H1 (cell line): ENCODE results near the gene MRPS10. TPM values are rescaled to one million over a fixed set of nuclear protein-coding genes. Genes with fewer than 3 reads are reported as not detected.
A peak's percentile ranks its signal among the peaks of the same experiment; 100 is the strongest.

Experiments used
- CTCF ChIA-PET: fragments of 300-600 bp; sonication (Branson Sonifier 250); formaldehyde crosslinking; loops from one replicate; lab custom pipeline; 2021; ENCODE audit not compliant: partially characterized antibody; lab: Charles Lee
- POLR2A ChIA-PET: fragments of 300-600 bp; sonication (Branson Sonifier 250); formaldehyde crosslinking; loops from one replicate; lab custom pipeline; 2021; ENCODE audit warnings: inconsistent platforms; ENCODE audit not compliant: partially characterized antibody; lab: Charles Lee
- DNase-seq, 2 experiments: peaks; one replicate each; pipeline versions ENCODE4 v3.0.0 to v3.0.0-alpha.2; 2010 to 2022; ENCODE audit warnings: low spot score in 2 of 2, low read depth in 1 of 2, mixed read lengths in 1 of 2
- FAIRE-seq: peaks from 2 replicates; lab custom pipeline; 2011; peaks lifted over from hg19 to GRCh38; lab: Jason Lieb, UNC
- H2AFZ ChIP-seq: 2 replicates; pipeline ENCODE4 v1.8.1; 2012; ENCODE audit warnings: low read length, inconsistent platforms
- H2AK5ac ChIP-seq: 2 replicates; pipeline ENCODE4 v1.6.1; 2013; ENCODE audit warnings: low read depth, low read length
- H2BK120ac ChIP-seq: replicated peaks from 2 replicates; pipeline ENCODE3; 2013; ENCODE audit warnings: low read depth, low read length, inconsistent platforms
- H2BK12ac ChIP-seq: 2 replicates; pipeline ENCODE4 v1.6.1; 2013; ENCODE audit warnings: low read depth, low read length
- H2BK15ac ChIP-seq: 2 replicates; pipeline ENCODE4 v1.6.1; 2013; ENCODE audit warnings: low read length
- H2BK20ac ChIP-seq: 2 replicates; pipeline ENCODE4 v1.6.1; 2013; ENCODE audit warnings: low read length
- H2BK5ac ChIP-seq: 2 replicates; pipeline ENCODE4 v1.6.1; 2013; ENCODE audit warnings: low read depth, low read length
- H3K14ac ChIP-seq: 2 replicates; pipeline ENCODE4 v1.6.1; 2013; ENCODE audit warnings: inconsistent platforms; ENCODE audit not compliant: insufficient read length
- H3K18ac ChIP-seq: 2 replicates; pipeline ENCODE4 v1.6.1; 2013; ENCODE audit warnings: low read length; ENCODE audit errors: extremely low read depth
- H3K23ac ChIP-seq: 2 replicates; pipeline ENCODE4 v1.6.1; 2013; ENCODE audit warnings: inconsistent platforms; ENCODE audit not compliant: insufficient read length
- H3K23me2 ChIP-seq: 2 replicates; pipeline ENCODE4 v1.6.1; 2013; ENCODE audit warnings: low read depth, low read length
- H3K27ac ChIP-seq: 2 replicates; pipeline ENCODE4 v1.6.1; 2011; ENCODE audit warnings: low read depth, low read length, inconsistent platforms
- H3K27me3 ChIP-seq, 4 experiments: replicated peaks in 1 of 4; 1 replicate in 1 of 4; 2 replicates in 3 of 4; pipeline versions ENCODE4 v1.6.1 to v1.8.1; 2011 to 2013; ENCODE audit warnings: low read length in 3 of 4, mild to moderate bottlenecking in 3 of 4, inconsistent platforms in 2 of 4, mixed read lengths in 2 of 4, moderate library complexity in 1 of 4; ENCODE audit not compliant: control insufficient read depth in 3 of 4, insufficient read depth in 3 of 4; ENCODE audit errors: extremely low read depth in 1 of 4
- H3K36me3 ChIP-seq, 4 experiments: 2 replicates each; pipeline versions ENCODE4 v1.6.1 to v1.8.1; 2011 to 2013; ENCODE audit warnings: mild to moderate bottlenecking in 4 of 4, low read length in 3 of 4, moderate library complexity in 2 of 4, control low read depth in 1 of 4, inconsistent platforms in 1 of 4; ENCODE audit not compliant: insufficient read depth in 4 of 4, control insufficient read depth in 2 of 4
- H3K4ac ChIP-seq: replicated peaks from 2 replicates; pipeline ENCODE3; 2013; ENCODE audit warnings: low read length, low read depth, mixed read lengths, inconsistent platforms; ENCODE audit not compliant: insufficient read length
- H3K4me1 ChIP-seq, 4 experiments: replicated peaks in 1 of 4; 1 replicate in 1 of 4; 2 replicates in 3 of 4; pipeline versions ENCODE4 v1.6.1 to v1.8.1; 2011 to 2013; ENCODE audit warnings: low read length in 3 of 4, inconsistent platforms in 2 of 4, mixed read lengths in 1 of 4; ENCODE audit not compliant: insufficient read depth in 4 of 4, control insufficient read depth in 3 of 4
- H3K4me2 ChIP-seq, 2 experiments: 2 replicates each; pipeline versions ENCODE4 v1.6.1 to v1.8.1; 2011 to 2013; ENCODE audit warnings: low read depth in 2 of 2, low read length in 2 of 2, control low read depth in 1 of 2, inconsistent platforms in 1 of 2, mild to moderate bottlenecking in 1 of 2; ENCODE audit not compliant: insufficient read depth in 1 of 2
- H3K4me3 ChIP-seq, 4 experiments: fragments of 200-600, 300-600 bp in 1 of 4; sonication (generic), shearing (Covaris generic), sonication (Bioruptor Twin) in 1 of 4; 2 replicates each; pipeline versions ENCODE4 v1.5.1 to v1.8.1; 2011 to 2016; ENCODE audit warnings: low read length in 4 of 4, low read depth in 3 of 4, control low read depth in 2 of 4, inconsistent platforms in 2 of 4, mild to moderate bottlenecking in 2 of 4, mixed read lengths in 1 of 4, moderate library complexity in 1 of 4; ENCODE audit not compliant: insufficient read depth in 2 of 4; ENCODE audit errors: extremely low read depth in 1 of 4
- H3K56ac ChIP-seq: replicated peaks from 2 replicates; pipeline ENCODE3; 2013; ENCODE audit warnings: low read depth, mild to moderate bottlenecking, mixed read lengths, low read length, inconsistent platforms; ENCODE audit not compliant: insufficient read length
- H3K79me1 ChIP-seq: 2 replicates; pipeline ENCODE4 v1.6.1; 2013; ENCODE audit warnings: low read depth, low read length, control low read depth
- H3K79me2 ChIP-seq, 2 experiments: 2 replicates each; pipeline versions ENCODE4 v1.6.1 to v1.8.1; 2012 to 2013; ENCODE audit warnings: low read length in 2 of 2, mild to moderate bottlenecking in 2 of 2, inconsistent platforms in 1 of 2; ENCODE audit not compliant: insufficient read depth in 2 of 2, control insufficient read depth in 1 of 2
- H3K9ac ChIP-seq, 4 experiments: replicated peaks in 1 of 4; 1 replicate in 1 of 4; 2 replicates in 3 of 4; pipeline versions ENCODE4 v1.6.1 to v1.8.1; 2011 to 2013; ENCODE audit warnings: low read depth in 3 of 4, low read length in 3 of 4, control low read depth in 2 of 4, mild to moderate bottlenecking in 2 of 4, moderate library complexity in 2 of 4, inconsistent platforms in 1 of 4; ENCODE audit errors: extremely low read depth in 1 of 4
- H3K9me3 ChIP-seq, 2 experiments: 2 replicates each; pipeline versions ENCODE4 v1.6.1 to v1.8.1; 2012 to 2013; ENCODE audit warnings: mild to moderate bottlenecking in 2 of 2, moderate library complexity in 2 of 2, control low read depth in 1 of 2, inconsistent platforms in 1 of 2, low read depth in 1 of 2, low read length in 1 of 2, mixed read lengths in 1 of 2; ENCODE audit not compliant: insufficient read depth in 2 of 2
- H4K20me1 ChIP-seq, 2 experiments: replicated peaks in 1 of 2; 2 replicates each; pipeline versions ENCODE3 to v1.8.1; 2011 to 2013; ENCODE audit warnings: inconsistent platforms in 2 of 2, low read length in 2 of 2, mild to moderate bottlenecking in 1 of 2; ENCODE audit not compliant: insufficient read depth in 2 of 2, control insufficient read depth in 1 of 2
- H4K5ac ChIP-seq: 2 replicates; pipeline ENCODE4 v1.6.1; 2013; ENCODE audit warnings: low read length, low read depth, mixed read lengths, inconsistent platforms; ENCODE audit not compliant: insufficient read length
- H4K8ac ChIP-seq: 2 replicates; pipeline ENCODE4 v1.8.0; 2013; ENCODE audit warnings: mild to moderate bottlenecking, moderate library complexity, low read length, inconsistent platforms; ENCODE audit not compliant: insufficient read depth; ENCODE audit errors: extremely low read depth
- H4K91ac ChIP-seq: replicated peaks from 2 replicates; pipeline ENCODE3; 2013; ENCODE audit warnings: low read length, mixed read lengths, inconsistent platforms; ENCODE audit not compliant: insufficient read length
- ATF3 ChIP-seq: IDR thresholded peaks from 2 replicates; pipeline ENCODE4 v1.6.1; 2011; ENCODE audit warnings: low read depth, mild to moderate bottlenecking, low read length; ENCODE audit not compliant: insufficient read depth
- BCL11A ChIP-seq, 2 experiments: IDR thresholded peaks; one replicate each; pipeline ENCODE4 v1.6.1; 2011; ENCODE audit warnings: low read depth in 2 of 2, low read length in 2 of 2, mild to moderate bottlenecking in 2 of 2
- BRCA1 ChIP-seq: IDR thresholded peaks from 2 replicates; pipeline ENCODE4 v1.6.1; 2012; ENCODE audit warnings: low read depth, low read length, improper control_type of control experiment
- CBX5 ChIP-seq: fragments of 300-800, 300-1000 bp; sonication (generic); IDR thresholded peaks from 2 replicates; pipeline ENCODE4 v1.7.1; 2016; ENCODE audit warnings: antibody characterized with exemption, low read length, low read depth
- CREB1 ChIP-seq: IDR thresholded peaks from 2 replicates; pipeline ENCODE4 v1.6.1; 2012; ENCODE audit warnings: inconsistent platforms
- EP300 ChIP-seq, 2 experiments: IDR thresholded peaks; 1 replicate in 1 of 2; 2 replicates in 1 of 2; pipeline ENCODE4 v1.6.1; 2011 to 2012; ENCODE audit warnings: low read depth in 2 of 2, low read length in 2 of 2, mild to moderate bottlenecking in 2 of 2, borderline replicate concordance in 1 of 2, inconsistent platforms in 1 of 2, moderate library complexity in 1 of 2
- GTF2F1 ChIP-seq: IDR thresholded peaks from 2 replicates; pipeline ENCODE4 v1.6.1; 2012; ENCODE audit warnings: low read depth, low read length, improper control_type of control experiment, borderline replicate concordance
- HDAC6 ChIP-seq: IDR thresholded peaks from one replicate; pipeline ENCODE4 v1.7.1; 2012; ENCODE audit warnings: low read depth, mild to moderate bottlenecking, inconsistent platforms, low read length, moderate library complexity
- MAX ChIP-seq: IDR thresholded peaks from 2 replicates; pipeline ENCODE4 v1.6.1; 2012; ENCODE audit warnings: inconsistent platforms
- NANOG ChIP-seq: IDR thresholded peaks from 2 replicates; pipeline ENCODE4 v1.6.1; 2011; ENCODE audit warnings: low read length, low read depth, mild to moderate bottlenecking, inconsistent platforms; ENCODE audit not compliant: insufficient read depth, poor library complexity, severe bottlenecking
- POU5F1 ChIP-seq: IDR thresholded peaks from 2 replicates; pipeline ENCODE4 v1.6.1; 2011; ENCODE audit warnings: low read depth, mild to moderate bottlenecking, low read length, moderate library complexity
- RFX5 ChIP-seq: IDR thresholded peaks from 2 replicates; pipeline ENCODE4 v1.6.1; 2011; ENCODE audit warnings: low read depth, low read length, improper control_type of control experiment, borderline replicate concordance
- TBP ChIP-seq: IDR thresholded peaks from 2 replicates; pipeline ENCODE4 v1.6.1; 2011; ENCODE audit warnings: low read depth, low read length, improper control_type of control experiment
- WGBS, 2 experiments: shearing (Covaris generic) in 1 of 2; methylation state at CpG; one replicate each; pipeline versions ENCODE4 v1.1.6 to v1.1.7; 2013 to 2015; ENCODE audit warnings: low lambda C conversion rate in 2 of 2, mixed read lengths in 2 of 2, inconsistent platforms in 1 of 2, low coverage in 1 of 2, missing lambda C conversion rate in 1 of 2; ENCODE audit not compliant: insufficient replicate concordance in 2 of 2, insufficient coverage in 1 of 2, insufficient read length in 1 of 2; ENCODE audit errors: extremely low coverage in 1 of 2, missing lambda C conversion rate in 1 of 2; 5-methylcytosine and 5-hydroxymethylcytosine counted together
- polyA plus RNA-seq, 7 experiments: library from polyadenylated mRNA; depleted of rRNA in 3 of 7; stranded (reverse) in 5 of 7; unstranded in 2 of 7; fragments of >200 nt in 5 of 7; fragments of 200-250 nt in 2 of 7; gene quantifications; 1 replicate in 5 of 7; 2 replicates in 1 of 7; 4 replicates in 1 of 7; pipeline versions ENCODE4 v1.2.1 to v1.2.3, GENCODE V29; 2011 to 2013; ENCODE audit warnings: missing spikeins in 2 of 7, mixed read lengths in 2 of 7
- total RNA-seq: library from RNA; stranded (reverse); fragmentation: NEBNext Ultra II Directional; extraction: Animal tissue kit (Norgen Biotek cat#: 25700); gene quantifications from 2 replicates; pipeline ENCODE4 v1.2.1, GENCODE V29; 2021

Gene MRPS10
- total and polyA plus RNA-seq, 2 of the 8 experiments (the other 6 are each of a cell fraction or from before 2014, with no cell fraction given), result 20.5 to 33.6 TPM

GRCh38 chr6:42165016-42165415 lies 52.6 kb downstream of the MRPS10 start:
- H4K20me1 ChIP-seq, result no peaks in the 10 kb centered on the region
- H4K91ac ChIP-seq, result no peak overlapping the region
- no peak overlapping the region; the same call in 1 of the 2 replicates for H3K18ac ChIP-seq
- peak overlapping the region; percentile 52; the same call in 1 of the 2 replicates for H2BK5ac ChIP-seq
- CTCF ChIA-PET, result interaction anchor here (0.7 to 11.2 kb wide), 18 partner anchors 13 to 103 kb away, joined by 3 to 224 read pairs (median 6); partner anchors contain the start of gene C6orf132
- H3K79me1 ChIP-seq, result no peaks in the 10 kb centered on the region
- no peaks in the 10 kb centered on the region; a peak in 1 of 7 replicates for H3K27me3 ChIP-seq
- no peak overlapping the region for H3K4me2 ChIP-seq
- WGBS, 2 experiments, result 87% methylated on average over 9 of the region's 9 CpGs; no CpG with 5 or more reads in 1 of the 2 experiments
- no peak overlapping the region for H3K27ac ChIP-seq
- H2BK15ac ChIP-seq, result peak overlapping the region; percentile 81; the same call in 1 of the 2 replicates
- DNase-seq (no peak), FAIRE-seq (no peak)
- no peak overlapping the region for H3K14ac ChIP-seq
- no peaks in the 10 kb centered on the region for H3K9me3 ChIP-seq
- H4K5ac ChIP-seq, result no peak overlapping the region
- H3K4me3 ChIP-seq, result no peak overlapping the region
- H2BK20ac ChIP-seq, result peak overlapping the region; percentile 61; the same call in 1 of the 2 replicates
- no peak overlapping the region for H3K9ac ChIP-seq
- no peak overlapping the region for H3K23ac ChIP-seq
- POLR2A ChIA-PET, result interaction anchor here (0.7 to 9.2 kb wide), 5 partner anchors 14 to 92 kb away, joined by 3 to 109 read pairs (median 6); partner anchors contain the start of gene C6orf132
- H2BK120ac ChIP-seq, result no peak overlapping the region
- H3K56ac ChIP-seq, result no peak overlapping the region
- no peak overlapping the region for H4K8ac ChIP-seq
- H3K79me2 ChIP-seq, result no peaks in the 10 kb centered on the region
- H3K4ac ChIP-seq, result no peak overlapping the region
- no peak overlapping the region for H2AK5ac ChIP-seq
- peaks cover 7 to 22% (median 11%) of the 10 kb centered on the region in 4 experiments for H3K4me1 ChIP-seq
- H2AFZ ChIP-seq, result no peak overlapping the region
- H2BK12ac ChIP-seq, result peak overlapping the region; percentile 80; the same call in 1 of the 2 replicates
- H3K36me3 ChIP-seq, result no peaks in the 10 kb centered on the region
- H3K23me2 ChIP-seq, result no peaks in the 10 kb centered on the region
- TF ChIP-seq ATF3, result no peak
- TF ChIP-seq NANOG, result no peak
- no peak for TF ChIP-seq BRCA1
- TF ChIP-seq BCL11A (IDR thresholded peaks at IDR 0.05; ENCODE audit: low read depth in 2 of 2, low read length in 2 of 2), result no peak
- TF ChIP-seq CBX5, result no peak
- TF ChIP-seq MAX, result no peak
- TF ChIP-seq POU5F1, result no peak
- no peak for TF ChIP-seq HDAC6
- TF ChIP-seq GTF2F1, result no peak
- no peak for TF ChIP-seq CREB1
- TF ChIP-seq EP300 (IDR thresholded peaks at IDR 0.05; ENCODE audit: borderline replicate concordance in 1 of 2, low read depth in 2 of 2, low read length in 2 of 2), result no peak
- TF ChIP-seq RFX5, result no peak
- TF ChIP-seq TBP, result no peak
